Dendritic cell treated with granulocyte-macrophage colony-stimulating factor and Interleukin-4, amounts not matched to agents 40 ng/mL and 50 ng/mL, for 4 days (primary cell): ENCODE data around the gene SLC25A42.
"Not testable (repeated sequence)": the region's sequence is repeated elsewhere in the genome, so short reads cannot be mapped to it uniquely, and the experiment has no call there.

Experiments
- H3K27ac Mint-ChIP-seq: one replicate; pipeline ENCODE4 v1.8.0; 2022; ENCODE audit warnings: mild to moderate bottlenecking, mixed read lengths
- H3K27me3 Mint-ChIP-seq: one replicate; pipeline ENCODE4 v1.8.0; 2022; ENCODE audit warnings: mild to moderate bottlenecking, mixed read lengths
- H3K36me3 Mint-ChIP-seq: one replicate; pipeline ENCODE4 v1.8.0; 2022; ENCODE audit warnings: low read depth, mixed read lengths
- H3K4me1 Mint-ChIP-seq: one replicate; pipeline ENCODE4 v1.8.0; 2022; ENCODE audit warnings: low read depth, mixed read lengths
- H3K4me3 Mint-ChIP-seq: one replicate; pipeline ENCODE4 v1.8.0; 2022; ENCODE audit warnings: mild to moderate bottlenecking, moderate library complexity, mixed read lengths
- H3K9me3 Mint-ChIP-seq: one replicate; pipeline ENCODE4 v1.8.0; 2022; ENCODE audit warnings: mixed read lengths
- intact Hi-C: fragments of 100-400 bp; cut with micrococcal nuclease; formaldehyde crosslinking; loops from one replicate; pipeline ENCODE4 v1.15.0; 2022

Gene SLC25A42

DNA sequence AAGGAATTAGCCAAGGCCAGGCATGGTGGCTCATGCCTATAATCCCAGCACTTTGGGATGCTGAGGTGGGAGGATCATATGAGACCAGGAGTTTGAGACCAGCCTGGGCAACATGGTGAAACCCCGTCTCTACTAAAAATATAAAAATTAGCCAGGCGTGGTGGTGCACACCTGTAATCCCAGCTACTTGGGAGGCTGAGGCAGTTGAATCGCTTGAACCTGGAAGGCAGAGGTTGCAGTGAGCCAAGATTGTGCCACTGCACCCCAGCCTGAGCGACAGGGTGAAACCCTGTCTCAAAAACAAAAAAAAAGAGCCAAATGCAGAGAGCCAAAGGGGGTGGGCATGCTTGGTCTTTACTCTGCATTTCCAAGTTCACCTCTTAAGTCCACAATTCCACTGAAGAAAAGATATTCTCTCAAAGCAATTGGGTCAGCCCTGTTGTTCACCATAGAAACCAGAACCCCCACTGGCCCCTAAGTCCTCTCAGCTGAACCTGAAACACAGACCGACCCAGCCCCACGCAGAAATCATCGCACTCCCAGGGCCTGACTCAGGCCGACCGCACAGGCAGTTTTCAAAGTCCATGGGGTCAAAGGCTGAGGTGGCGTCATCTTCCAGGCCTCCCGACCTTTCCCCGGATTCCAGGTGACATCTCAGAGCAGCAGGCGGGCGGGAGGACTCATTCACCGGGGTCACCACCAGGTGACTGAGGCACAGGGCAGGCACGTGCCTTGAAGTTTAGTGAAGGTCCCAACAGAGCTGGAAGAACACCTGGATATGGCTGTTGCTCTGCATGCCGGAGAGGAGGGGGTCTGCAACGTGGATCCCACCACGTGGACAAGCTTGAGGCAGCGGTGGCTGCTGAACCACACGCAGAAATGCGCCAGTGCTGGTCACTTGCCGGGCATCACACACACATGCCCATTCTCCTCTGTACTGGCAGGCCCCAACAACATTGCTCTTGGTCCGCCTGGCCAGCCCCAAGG, 33.1 kb downstream of the SLC25A42 start:
- no peak overlapping the region for H3K4me3 Mint-ChIP-seq
- H3K27me3 Mint-ChIP-seq = no peaks in the 10 kb centered on the region
- no peaks in the 10 kb centered on the region for H3K9me3 Mint-ChIP-seq
- H3K36me3 Mint-ChIP-seq = no peaks in the 10 kb centered on the region
- intact Hi-C loops = no loop called here
- H3K27ac Mint-ChIP-seq = no peak overlapping the region
- no peaks in the 10 kb centered on the region for H3K4me1 Mint-ChIP-seq

DNA sequence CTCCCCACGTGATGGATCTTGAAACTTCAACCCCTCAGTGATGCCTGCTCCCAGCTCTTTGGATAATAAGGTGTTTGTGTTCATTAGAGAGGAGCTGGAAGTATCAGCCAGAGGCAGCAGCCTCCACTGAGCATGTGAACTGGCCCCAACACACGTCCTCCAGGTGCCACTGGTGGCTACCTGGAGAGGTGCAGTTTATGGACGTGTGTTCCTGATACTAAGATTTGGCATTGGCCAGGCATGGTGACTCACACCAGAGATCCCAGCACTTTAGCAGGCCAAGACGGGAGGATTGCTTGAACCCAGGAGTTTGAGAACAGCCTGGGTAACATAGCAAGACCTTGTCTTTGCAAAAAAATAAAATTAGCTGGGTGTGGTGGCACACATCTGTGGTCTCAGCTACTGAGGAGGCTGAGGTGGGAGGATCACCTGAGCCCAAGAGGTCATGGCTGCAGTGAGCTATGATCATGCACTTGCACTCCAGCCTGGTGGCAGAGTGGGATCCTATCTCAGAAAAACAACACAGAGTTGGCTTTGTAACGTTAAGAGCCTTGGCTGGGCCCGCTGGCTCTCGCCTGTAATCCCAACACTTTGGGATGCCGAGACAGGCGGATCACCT, 34.4 kb downstream of the SLC25A42 start:
- Mint-ChIP-seq H3K9me3 (no peaks in the 10 kb centered on the region), H3K27ac (no peak overlapping the region), H3K27me3 (no peaks in the 10 kb centered on the region), H3K4me3 (no peak overlapping the region), H3K4me1 (no peaks in the 10 kb centered on the region), H3K36me3 (no peaks in the 10 kb centered on the region)
- intact Hi-C loops = no loop called here

DNA sequence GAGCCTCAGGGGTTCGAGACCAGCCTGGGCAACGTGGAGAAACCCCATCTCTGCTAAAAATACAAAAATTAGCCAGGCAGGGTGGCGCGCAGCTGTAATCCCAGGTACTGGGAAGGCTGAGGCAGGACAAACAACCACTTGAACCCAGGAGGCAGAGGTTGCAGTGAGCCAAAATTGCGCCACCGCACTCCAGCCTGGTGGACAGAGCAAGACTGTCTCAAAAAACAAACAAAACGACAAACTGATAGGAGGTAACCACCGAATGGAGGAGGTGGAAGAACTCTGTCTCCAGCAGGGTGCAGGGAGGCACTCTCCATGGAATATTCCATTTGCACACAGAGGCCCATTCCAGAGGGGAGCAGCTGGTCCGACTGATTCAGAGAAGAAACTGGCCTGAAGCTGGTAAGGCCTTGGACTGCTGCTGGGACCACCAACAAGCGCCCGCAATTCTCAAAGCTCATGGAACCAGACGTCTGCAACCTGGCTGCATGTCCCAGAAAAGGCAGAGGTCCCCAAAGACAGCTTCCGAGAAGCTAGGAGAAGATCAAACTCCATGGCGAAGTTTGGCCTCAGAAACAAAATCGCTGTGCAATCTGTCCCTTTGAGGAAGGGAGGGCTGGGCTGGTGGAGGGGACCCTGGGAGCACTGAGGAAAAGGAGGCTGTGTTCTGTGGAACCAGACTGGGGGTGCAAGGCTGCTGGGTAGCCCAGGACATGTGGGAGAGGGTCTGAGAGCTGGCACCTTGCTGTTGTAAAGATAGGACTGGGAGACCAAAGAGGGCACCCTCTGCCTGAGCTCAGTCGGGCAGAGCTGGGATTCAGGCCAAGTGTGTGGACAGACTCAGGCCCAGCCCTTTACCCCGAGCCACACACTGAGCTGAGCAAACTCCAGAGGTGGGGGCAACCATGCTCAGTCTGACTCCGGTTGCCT, 35.2 kb downstream of the SLC25A42 start:
- intact Hi-C loops = no loop called here
- no peaks in the 10 kb centered on the region for H3K36me3 Mint-ChIP-seq
- H3K27ac Mint-ChIP-seq = no peak overlapping the region
- H3K4me1 Mint-ChIP-seq = no peaks in the 10 kb centered on the region
- no peaks in the 10 kb centered on the region for H3K27me3 Mint-ChIP-seq
- H3K9me3 Mint-ChIP-seq = no peaks in the 10 kb centered on the region
- no peak overlapping the region for H3K4me3 Mint-ChIP-seq

DNA sequence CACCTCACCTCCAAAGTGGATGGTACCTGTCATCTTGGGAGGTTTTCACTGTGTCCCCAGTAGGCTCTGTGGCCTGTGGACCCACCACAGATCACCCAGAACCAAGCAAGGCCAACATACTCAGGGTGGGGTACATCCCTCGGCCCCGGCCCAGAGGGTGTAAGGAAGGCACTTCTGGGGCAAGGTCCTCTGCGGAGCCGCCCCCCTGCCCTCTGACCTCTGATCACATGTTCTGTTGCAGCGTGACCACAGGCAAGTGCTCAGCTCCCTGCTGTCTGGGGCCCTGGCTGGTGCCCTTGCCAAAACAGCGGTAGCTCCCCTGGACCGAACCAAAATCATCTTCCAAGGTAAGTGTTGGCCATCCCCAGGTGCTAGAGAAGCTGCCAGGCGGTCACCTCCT, 37.7 kb downstream of the SLC25A42 start:
- intact Hi-C loops = no loop called here
- Mint-ChIP-seq H3K27ac (no peak overlapping the region), H3K27me3 (no peaks in the 10 kb centered on the region), H3K36me3 (no peaks in the 10 kb centered on the region), H3K4me3 (no peak overlapping the region), H3K9me3 (no peaks in the 10 kb centered on the region), H3K4me1 (no peaks in the 10 kb centered on the region)

DNA sequence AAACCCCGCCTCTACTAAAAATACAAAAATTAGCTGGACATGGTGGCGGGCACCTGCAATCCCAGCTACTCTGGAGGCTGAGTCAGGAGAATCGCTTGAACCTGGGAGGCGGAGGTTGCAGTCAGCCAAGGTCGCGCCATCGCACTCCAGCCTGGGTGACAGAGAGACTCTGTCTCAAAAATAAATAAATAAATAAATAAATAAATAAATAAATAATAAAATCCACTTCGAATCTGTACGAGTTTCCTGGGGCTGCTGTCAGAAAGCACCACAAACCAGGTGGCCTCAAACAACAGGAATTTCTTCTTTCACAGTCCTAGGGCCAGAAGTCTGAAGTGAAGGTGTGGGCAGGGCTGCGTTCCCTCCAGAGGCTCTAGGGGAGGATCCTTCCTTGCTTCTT, 38.8 kb downstream of the SLC25A42 start:
- H3K9me3 Mint-ChIP-seq, intact Hi-C loops, H3K36me3 Mint-ChIP-seq, H3K4me1 Mint-ChIP-seq, H3K27me3 Mint-ChIP-seq, H3K27ac Mint-ChIP-seq, H3K4me3 Mint-ChIP-seq: not testable (repeated sequence)

DNA sequence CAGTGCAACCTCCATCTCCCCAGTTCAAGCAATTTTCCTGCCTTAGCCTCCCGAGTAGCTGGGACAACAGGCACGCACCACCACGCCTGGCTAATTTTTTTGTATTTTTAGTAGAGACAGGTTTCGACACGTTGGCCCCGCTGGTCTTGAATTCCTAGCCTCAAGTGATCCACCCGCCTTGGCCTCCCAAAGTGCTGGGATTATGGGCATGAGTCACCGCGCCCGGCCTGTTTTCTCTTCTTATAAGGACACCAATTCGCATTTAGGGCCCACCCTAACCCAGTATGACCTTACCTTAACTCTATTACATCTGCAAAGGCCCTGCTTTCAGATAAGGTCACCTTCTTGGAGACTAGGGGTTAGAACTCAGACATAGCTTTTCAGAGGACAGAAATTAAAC, 39.4 kb downstream of the SLC25A42 start:
- intact Hi-C loops = no loop called here
- no peaks in the 10 kb centered on the region for H3K9me3 Mint-ChIP-seq
- no peaks in the 10 kb centered on the region for H3K4me1 Mint-ChIP-seq
- no peaks in the 10 kb centered on the region for H3K36me3 Mint-ChIP-seq
- no peak overlapping the region for H3K27ac Mint-ChIP-seq
- H3K27me3 Mint-ChIP-seq = no peaks in the 10 kb centered on the region
- no peak overlapping the region for H3K4me3 Mint-ChIP-seq

DNA sequence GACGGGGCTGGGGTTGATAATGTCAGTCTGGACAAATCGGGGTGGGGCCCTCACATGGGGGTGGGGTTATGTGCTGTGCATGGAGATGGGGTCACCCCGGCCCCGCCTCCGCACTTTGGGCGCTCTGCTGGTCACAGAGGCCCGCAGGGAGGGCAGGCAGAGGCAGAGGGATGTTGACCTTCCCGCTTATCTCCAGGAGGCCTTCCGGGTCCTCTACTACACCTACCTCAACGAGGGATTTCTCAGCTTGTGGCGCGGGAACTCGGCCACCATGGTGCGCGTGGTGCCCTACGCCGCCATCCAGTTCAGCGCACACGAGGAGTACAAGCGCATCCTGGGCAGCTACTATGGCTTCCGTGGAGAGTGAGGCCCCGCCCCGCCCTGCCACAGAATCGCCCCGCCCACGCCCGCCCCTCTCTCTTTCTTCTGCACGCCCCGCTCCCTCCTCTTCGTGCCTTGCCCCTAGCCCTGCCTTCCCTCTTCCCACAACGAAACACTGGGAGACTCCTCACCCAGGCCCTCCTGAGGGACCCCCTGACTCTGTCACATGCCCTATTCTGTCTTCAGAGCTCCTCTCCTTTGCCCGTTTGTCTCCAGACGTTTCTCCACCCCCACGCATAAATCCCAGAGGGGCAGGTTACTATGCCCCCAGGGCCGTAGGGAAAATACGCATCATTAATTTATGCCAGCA, 41.7 kb downstream of the SLC25A42 start:
- H3K4me3 Mint-ChIP-seq = peak overlapping the region; percentile 35
- H3K27ac Mint-ChIP-seq = no peak overlapping the region
- H3K9me3 Mint-ChIP-seq = no peaks in the 10 kb centered on the region
- H3K27me3 Mint-ChIP-seq = peaks cover 8% of the 10 kb centered on the region
- H3K36me3 Mint-ChIP-seq = no peaks in the 10 kb centered on the region
- intact Hi-C loops = no loop called here
- no peaks in the 10 kb centered on the region for H3K4me1 Mint-ChIP-seq

DNA sequence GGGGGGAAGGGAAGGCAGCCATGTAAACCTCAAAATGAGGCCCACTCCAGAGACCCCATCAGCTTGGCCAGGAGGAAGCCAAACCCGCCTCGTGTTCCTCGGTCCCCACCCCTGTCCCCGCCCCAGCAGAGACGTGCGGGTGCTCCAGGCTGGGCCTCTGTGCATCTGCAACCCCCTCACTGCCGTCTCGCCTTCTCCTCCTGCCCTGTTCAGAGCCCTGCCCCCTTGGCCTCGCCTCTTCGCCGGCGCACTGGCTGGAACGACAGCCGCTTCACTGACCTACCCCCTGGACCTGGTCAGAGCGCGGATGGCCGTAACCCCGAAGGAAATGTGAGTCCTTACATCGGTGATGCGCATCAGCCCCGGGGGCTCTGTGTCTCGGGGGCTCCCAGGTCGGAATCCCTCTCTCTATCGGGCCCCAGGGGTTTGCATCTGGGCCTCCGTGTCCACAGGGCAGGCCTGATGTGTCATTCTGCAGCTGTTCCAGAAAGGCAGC, 42.3 kb downstream of the SLC25A42 start:
- Mint-ChIP-seq H3K36me3 (no peaks in the 10 kb centered on the region), H3K4me3 (peak overlapping the region; percentile 35), H3K27ac (no peak overlapping the region), H3K27me3 (peaks cover 14% of the 10 kb centered on the region), H3K4me1 (no peaks in the 10 kb centered on the region), H3K9me3 (no peaks in the 10 kb centered on the region)
- intact Hi-C loops = no loop called here

DNA sequence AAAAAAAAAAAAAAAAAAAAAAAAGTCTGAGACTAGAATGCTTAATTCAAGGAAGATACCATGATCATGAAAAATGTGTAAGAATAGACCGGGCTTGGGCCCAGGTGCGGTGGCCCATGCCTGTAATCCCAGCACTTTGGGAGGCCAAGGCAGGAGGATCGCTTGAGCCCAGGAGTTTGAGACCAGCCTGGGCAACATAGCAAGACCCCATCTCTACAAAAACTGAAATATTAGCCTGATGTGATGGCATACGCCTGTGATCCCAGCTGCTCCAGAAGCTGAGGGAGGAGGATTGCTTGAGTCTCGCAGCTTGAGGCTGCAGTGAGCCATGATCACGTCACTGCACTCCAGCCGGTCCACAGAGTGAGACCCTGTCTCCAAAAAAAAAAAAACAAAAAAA, 43.1 kb downstream of the SLC25A42 start:
- intact Hi-C loops, H3K9me3 Mint-ChIP-seq, H3K27ac Mint-ChIP-seq, H3K4me1 Mint-ChIP-seq, H3K4me3 Mint-ChIP-seq, H3K36me3 Mint-ChIP-seq: not testable (repeated sequence)
- H3K27me3 Mint-ChIP-seq = peaks cover 16% of the 10 kb centered on the region

DNA sequence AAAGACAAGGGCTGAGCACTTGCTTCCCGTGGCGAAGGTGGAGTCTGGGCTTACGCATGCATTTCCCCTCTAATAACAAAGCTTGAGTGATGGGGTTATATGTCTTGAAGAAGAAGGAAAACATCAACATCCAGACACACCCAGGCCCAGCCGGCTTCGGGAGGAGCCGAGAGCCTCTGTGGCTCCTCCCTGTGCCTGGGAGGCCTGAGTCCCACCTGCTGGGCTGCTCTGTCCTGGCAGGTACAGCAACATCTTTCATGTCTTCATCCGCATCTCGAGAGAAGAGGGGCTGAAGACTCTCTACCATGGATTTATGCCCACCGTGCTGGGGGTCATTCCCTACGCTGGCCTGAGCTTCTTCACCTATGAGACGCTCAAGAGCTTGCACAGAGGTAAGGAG, 43.9 kb downstream of the SLC25A42 start:
- H3K36me3 Mint-ChIP-seq = no peaks in the 10 kb centered on the region
- H3K27me3 Mint-ChIP-seq = peaks cover 16% of the 10 kb centered on the region
- no peaks in the 10 kb centered on the region for H3K9me3 Mint-ChIP-seq
- intact Hi-C loops = no loop called here
- no peak overlapping the region for H3K4me3 Mint-ChIP-seq
- no peak overlapping the region for H3K27ac Mint-ChIP-seq
- no peaks in the 10 kb centered on the region for H3K4me1 Mint-ChIP-seq

DNA sequence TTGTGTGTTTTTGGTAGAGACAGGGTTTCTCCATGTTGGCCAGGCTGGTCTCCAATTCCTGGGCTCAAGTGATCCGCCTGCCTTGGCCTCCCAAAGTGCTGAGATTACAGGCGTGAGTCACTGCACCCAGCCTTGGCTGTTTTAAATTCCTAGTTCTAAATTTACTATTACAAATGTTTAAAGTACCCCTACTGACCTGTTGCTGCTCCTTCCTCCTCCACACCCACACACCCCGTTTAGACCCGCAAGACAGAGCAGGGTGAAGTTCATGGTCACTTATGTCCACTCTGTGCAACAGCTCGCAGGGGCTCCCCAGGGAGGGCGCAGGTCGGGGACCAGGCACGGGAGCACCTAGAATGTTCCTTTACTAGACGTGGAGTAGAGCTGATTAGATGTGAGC, 45.8 kb downstream of the SLC25A42 start:
- Mint-ChIP-seq H3K27ac (no peak overlapping the region), H3K9me3 (no peaks in the 10 kb centered on the region), H3K27me3 (peaks cover 16% of the 10 kb centered on the region), H3K36me3 (no peaks in the 10 kb centered on the region), H3K4me3 (no peak overlapping the region), H3K4me1 (no peaks in the 10 kb centered on the region)
- intact Hi-C loops = no loop called here

DNA sequence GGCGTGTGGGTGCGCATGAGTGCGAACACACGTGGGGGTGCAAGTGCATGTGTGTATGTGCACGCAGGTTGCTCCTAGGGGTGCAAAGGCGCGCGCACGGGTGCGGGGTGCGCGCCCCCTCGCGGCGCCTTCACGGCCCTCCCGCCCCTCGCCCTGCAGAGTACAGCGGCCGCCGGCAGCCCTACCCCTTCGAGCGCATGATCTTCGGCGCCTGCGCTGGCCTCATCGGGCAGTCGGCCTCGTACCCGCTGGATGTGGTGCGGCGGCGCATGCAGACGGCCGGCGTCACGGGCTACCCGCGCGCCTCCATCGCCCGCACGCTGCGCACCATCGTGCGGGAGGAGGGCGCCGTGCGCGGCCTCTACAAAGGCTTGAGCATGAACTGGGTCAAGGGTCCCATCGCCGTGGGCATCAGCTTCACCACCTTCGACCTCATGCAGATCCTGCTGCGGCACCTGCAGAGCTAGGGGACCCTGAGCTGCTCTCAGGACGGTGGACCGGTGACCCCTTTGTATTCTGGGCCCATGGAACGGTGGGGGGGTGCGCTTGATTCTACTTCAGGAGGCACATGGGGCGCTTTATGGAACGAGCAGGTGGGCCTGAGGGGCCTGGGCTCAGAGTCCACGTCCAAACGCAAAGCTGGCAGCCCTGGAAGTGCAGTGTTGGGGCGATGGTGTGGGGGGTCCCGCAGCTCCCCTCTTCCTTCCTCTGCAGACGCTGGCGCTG, 46.8 kb downstream of the SLC25A42 start:
- H3K27ac Mint-ChIP-seq = no peak overlapping the region
- H3K4me3 Mint-ChIP-seq = no peak overlapping the region
- no peaks in the 10 kb centered on the region for H3K9me3 Mint-ChIP-seq
- H3K36me3 Mint-ChIP-seq = no peaks in the 10 kb centered on the region
- intact Hi-C loops = no loop called here
- H3K27me3 Mint-ChIP-seq = peaks cover 16% of the 10 kb centered on the region
- H3K4me1 Mint-ChIP-seq = no peaks in the 10 kb centered on the region
